Measurements from ENCODE around the gene COLEC12.

Gene COLEC12

GRCh38 chr18:506264-506663 is 5.8 kb upstream of the COLEC12 start:
- no peak for DNase-seq (ENCODE audit: low read depth in 2 of 2)

GRCh38 chr18:505483-506122 is 5.1 kb upstream of the COLEC12 start:
- DNase-seq (ENCODE audit: low read depth in 2 of 2), result no peak

- DNase-seq (ENCODE audit: low read depth in 2 of 2), result no peak
Observed at GRCh38 chr18:501406-501714, 859 bp upstream of the COLEC12 start.

DNA sequence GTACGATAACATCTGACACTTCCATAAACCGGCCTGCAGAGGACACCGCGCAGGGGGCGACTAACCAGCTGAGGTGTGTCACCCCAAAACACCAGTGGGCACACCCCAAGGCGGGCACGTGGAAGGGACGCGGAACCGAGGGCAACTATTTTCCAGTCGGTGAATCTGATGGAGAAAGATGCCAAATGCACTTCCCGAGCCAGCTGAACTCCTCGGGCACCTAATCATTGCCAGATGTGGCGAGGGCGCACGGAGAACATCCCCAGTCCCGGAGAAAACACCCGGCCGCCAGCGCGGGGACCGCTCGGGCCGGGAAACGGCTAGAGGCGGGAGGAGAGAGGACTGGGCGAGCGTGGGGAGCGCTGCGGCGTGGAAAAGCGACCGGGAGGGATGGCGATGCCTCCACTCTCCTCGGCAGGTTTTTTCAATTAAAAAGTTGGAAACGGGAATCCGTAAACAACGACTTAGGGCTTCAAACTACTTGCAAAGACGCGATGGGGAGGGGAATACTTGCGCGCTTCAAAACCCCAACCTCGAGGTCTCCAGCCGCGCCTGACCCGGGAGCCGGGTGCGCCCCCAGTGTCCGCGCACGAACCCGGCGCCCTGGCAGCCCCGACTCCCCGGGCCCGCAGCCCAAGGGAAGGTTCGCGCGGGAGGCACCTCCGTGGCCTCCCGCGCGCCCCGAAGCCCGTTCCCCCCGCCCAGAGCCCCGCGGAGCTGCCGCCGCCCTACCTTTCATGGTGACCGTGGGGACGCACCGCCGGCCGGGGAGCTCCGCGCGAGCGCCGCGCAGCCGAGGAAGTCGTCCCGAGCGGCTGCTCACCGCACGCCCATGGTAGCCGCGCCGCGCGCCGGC is 497 bp downstream of the COLEC12 start:
- DNase-seq (ENCODE audit: low read depth in 2 of 2), result no peak

DNA sequence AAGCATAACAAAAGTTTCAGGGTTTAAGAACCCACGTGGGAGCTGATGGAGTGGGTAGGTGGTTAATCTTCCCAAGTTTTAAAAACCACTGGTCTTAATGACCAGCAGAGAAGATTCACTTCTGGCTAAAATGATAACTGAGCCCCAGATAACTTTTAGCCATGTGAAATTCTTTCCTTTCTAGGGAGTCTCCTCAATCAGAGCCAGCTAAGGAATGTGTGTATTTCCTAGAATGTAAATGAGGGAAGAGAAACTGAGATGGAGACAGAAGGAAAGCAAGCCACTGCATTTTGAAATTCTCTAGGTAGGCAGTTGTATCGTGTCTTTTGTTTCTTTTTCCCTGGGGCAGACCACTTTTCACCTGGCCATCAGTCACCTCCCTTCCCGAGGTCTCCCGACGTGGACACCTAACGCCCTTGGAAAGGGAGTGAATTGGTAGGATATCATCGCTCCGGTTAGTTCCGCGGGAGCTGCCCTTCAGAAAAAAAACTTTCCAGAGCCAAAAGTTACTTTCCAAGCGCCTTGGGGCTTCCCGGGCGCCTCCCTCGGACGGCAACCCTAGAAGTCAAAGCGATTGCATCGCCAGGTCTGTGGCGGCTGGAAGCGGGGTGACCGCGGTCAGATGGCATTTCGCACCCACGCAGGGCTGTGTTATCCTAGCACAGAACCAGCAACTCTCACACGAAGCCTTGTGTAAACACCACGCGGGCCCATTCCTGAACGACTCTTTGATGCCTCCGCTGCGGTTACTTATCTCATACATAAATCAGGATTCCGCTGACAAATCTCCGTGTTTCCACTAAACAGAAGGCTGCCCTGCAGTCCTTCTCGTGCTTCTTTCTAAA is 1.3 kb downstream of the COLEC12 start:
- DNase-seq (ENCODE audit: low read depth in 2 of 2), result no peak

GRCh38 chr18:497688-498087 is 2.8 kb downstream of the COLEC12 start:
- DNase-seq (ENCODE audit: low read depth in 2 of 2), result no peak

- no peak for DNase-seq (ENCODE audit: low read depth in 2 of 2)
Observed at GRCh38 chr18:495452-495851, 5.0 kb downstream of the COLEC12 start.

- no peak for DNase-seq (ENCODE audit: low read depth in 2 of 2)
Observed at GRCh38 chr18:495017-495416, 5.5 kb downstream of the COLEC12 start.

- no peak for DNase-seq (ENCODE audit: low read depth in 2 of 2)
Observed at GRCh38 chr18:493986-494983, 6.2 kb downstream of the COLEC12 start.

GRCh38 chr18:492451-492850 is 8.1 kb downstream of the COLEC12 start:
- DNase-seq (ENCODE audit: low read depth in 2 of 2), result no peak

- no peak for DNase-seq (ENCODE audit: low read depth in 2 of 2)
Observed at GRCh38 chr18:490624-491023, 9.9 kb downstream of the COLEC12 start.

DNA sequence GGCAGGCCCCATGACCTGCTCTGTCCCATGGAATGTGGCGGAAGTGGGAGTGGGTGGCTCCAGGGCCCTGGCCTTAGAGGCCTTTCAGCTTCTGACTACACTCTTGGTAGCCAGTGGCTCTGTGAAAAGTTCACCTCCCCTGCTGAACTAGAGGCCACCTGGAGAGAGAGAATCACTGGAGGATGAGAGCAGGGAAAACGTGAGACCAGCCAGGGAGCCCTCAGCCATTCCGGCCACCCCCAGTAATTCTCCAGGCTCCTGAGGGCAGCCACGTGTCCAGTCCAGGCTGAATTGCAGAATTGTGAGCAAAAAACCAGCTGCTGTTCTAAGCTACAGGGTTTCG is 10.5 kb downstream of the COLEC12 start:
- DNase-seq (ENCODE audit: low read depth in 2 of 2), result no peak

DNA sequence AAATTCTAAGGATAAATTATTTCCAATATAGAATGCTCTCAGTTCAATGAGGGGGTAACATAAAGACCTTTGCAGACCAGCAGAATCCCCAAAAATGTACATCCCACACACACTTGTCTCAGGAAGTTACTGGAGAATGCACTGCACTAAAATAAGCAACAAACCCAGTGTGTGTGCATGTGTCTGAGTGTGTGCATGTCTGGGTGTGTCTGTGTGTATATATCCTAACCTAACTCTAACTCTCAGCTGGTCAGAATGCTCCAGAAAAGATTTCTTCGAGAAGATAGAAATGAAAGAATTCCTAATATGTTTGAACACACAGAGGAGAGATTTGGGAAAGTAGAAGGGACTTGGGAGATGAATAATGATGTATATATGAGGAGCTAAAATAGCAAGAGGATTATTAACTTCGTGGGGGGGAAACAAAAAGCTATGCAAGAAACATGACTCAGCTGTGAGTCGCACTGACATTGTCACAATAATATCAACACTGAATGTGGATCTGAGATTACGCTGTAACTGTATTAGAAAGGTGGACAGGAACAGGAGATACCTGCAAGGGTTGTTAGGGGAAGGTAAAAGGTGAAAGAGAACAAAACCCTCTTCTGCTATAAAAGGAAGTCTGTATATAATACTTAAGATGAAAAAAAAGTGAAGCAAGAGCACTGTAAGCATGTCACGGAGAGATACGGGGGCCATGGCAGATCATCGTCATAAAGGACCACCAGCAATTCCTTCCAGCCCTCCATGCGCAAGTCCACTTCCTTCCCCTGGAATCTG is 11.1 kb downstream of the COLEC12 start:
- no peak for DNase-seq (ENCODE audit: low read depth in 2 of 2)

DNA sequence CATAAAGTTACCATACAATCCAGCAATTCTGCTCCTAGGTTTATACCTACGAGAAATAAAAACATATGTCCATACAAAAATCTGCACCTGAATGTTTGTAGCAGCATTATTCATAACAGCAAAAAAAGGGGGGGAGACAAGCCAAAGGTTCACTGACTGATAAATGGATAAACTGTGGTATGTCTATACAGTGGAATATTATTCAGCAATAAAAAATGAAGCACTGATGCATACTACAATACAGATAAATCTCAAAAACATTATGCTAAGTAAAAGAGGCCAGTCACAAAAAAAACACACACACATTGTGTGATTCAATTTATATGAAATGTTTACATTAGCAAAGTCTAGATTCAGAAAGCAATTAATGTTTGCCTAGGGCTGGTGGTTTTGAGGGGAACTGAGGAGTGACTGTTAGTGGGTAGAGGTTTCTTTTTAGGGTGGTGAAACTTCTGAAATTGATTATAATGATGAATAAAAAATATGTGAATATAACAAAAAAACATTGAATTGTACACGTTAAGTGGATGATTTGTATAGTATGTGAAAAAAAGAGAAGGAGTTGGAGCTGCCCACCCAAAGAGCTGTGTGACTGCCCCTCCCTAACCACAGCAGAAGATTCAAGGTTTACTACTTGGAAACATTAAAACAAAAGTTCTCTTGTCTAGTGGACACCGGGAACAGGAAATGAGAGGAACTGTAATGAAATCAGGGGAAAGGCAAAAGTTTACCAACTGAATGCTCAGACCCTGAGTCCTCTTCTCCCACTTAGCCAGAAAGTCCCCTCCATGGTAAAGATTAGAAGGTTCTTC is 13.4 kb downstream of the COLEC12 start:
- DNase-seq (ENCODE audit: low read depth in 2 of 2), result no peak

GRCh38 chr18:484749-485464 is 15.6 kb downstream of the COLEC12 start:
- no peak for DNase-seq (ENCODE audit: low read depth in 2 of 2)

GRCh38 chr18:478681-479080 is 21.8 kb downstream of the COLEC12 start:
- DNase-seq (ENCODE audit: low read depth in 2 of 2), result no peak

- no peak for DNase-seq (ENCODE audit: low read depth in 2 of 2)
Observed at GRCh38 chr18:477565-477964, 22.9 kb downstream of the COLEC12 start.

DNA sequence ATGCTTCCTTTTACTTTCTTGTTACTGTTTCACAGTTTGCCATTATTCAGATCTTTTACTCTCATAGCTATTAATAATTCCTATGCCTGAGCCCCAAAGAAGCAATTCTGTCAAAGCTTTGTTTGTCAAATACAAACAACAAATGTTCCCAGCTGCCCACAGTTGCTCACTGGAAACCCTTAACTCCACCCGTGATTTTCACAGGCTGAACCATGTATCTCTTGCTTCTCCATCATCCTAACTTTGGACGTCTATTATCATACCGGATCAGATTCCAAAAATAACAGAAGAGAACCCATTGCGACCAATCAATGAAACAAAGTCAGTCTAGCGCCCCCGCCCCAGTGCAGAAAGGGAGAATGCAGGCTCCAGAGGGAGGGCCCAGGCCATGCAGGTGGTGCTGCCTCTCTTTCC is 24.2 kb downstream of the COLEC12 start:
- DNase-seq (ENCODE audit: low read depth in 2 of 2), result no peak

All from stimulated activated CD8-positive, alpha-beta memory T cell treated with anti-CD3 and anti-CD28 coated beads, Interleukin-15, amount 100 ng/mL, for 4 hours (primary cell).